Trophoblast cell (in vitro differentiated cells and primary cell): ENCODE measurements around the gene CFAP97D1. TPM values are rescaled to one million over a fixed set of nuclear protein-coding genes. Genes with fewer than 3 reads are reported as not detected.
A peak's percentile ranks its signal among the peaks of the same experiment; 100 is the strongest.

Experiments
- DNase-seq, 2 donors: peaks; one replicate each; pipeline ENCODE4 v3.0.0-alpha.2; 2016
- H2AFZ ChIP-seq: 2 replicates; pipeline ENCODE4 v1.6.1; 2013; ENCODE audit warnings: low read length, moderate library complexity, mild to moderate bottlenecking; ENCODE audit not compliant: insufficient read depth, poor library complexity
- H2AK5ac ChIP-seq: 2 replicates; pipeline ENCODE4 v1.6.1; 2013; ENCODE audit warnings: mild to moderate bottlenecking, low read length
- H2BK120ac ChIP-seq: 2 replicates; pipeline ENCODE4 v1.6.1; 2013; ENCODE audit warnings: low read length, mild to moderate bottlenecking, moderate library complexity; ENCODE audit not compliant: insufficient read depth, poor library complexity
- H2BK12ac ChIP-seq: 2 replicates; pipeline ENCODE4 v1.6.1; 2013; ENCODE audit warnings: mild to moderate bottlenecking, low read length, moderate library complexity
- H2BK5ac ChIP-seq: 2 replicates; pipeline ENCODE4 v1.6.1; 2013; ENCODE audit warnings: low read length, low read depth, moderate library complexity, mild to moderate bottlenecking; ENCODE audit not compliant: poor library complexity
- H3K14ac ChIP-seq: 2 replicates; pipeline ENCODE4 v1.6.1; 2013; ENCODE audit warnings: mild to moderate bottlenecking, low read length
- H3K18ac ChIP-seq: 2 replicates; pipeline ENCODE4 v1.6.1; 2013; ENCODE audit warnings: mild to moderate bottlenecking, low read length
- H3K23ac ChIP-seq: 2 replicates; pipeline ENCODE4 v1.6.1; 2013; ENCODE audit warnings: low read length
- H3K27ac ChIP-seq: 2 replicates; pipeline ENCODE4 v1.5.1; 2013; ENCODE audit warnings: low read depth, mild to moderate bottlenecking, inconsistent platforms, low read length, moderate library complexity
- H3K27me3 ChIP-seq: 2 replicates; pipeline ENCODE4 v1.6.1; 2013; ENCODE audit warnings: inconsistent platforms, mild to moderate bottlenecking, low read length, moderate library complexity; ENCODE audit not compliant: insufficient read depth
- H3K36me3 ChIP-seq, 2 experiments: 1 replicate in 1 of 2; 2 replicates in 1 of 2; pipeline ENCODE4 v1.6.1; 2013; ENCODE audit warnings: low read length in 2 of 2, mild to moderate bottlenecking in 2 of 2, moderate library complexity in 1 of 2; ENCODE audit not compliant: insufficient read depth in 2 of 2, control insufficient read depth in 1 of 2
- H3K4ac ChIP-seq: 2 replicates; pipeline ENCODE4 v1.6.1; 2013; ENCODE audit warnings: low read depth, mild to moderate bottlenecking, low read length, moderate library complexity
- H3K4me1 ChIP-seq, 2 experiments: 1 replicate in 1 of 2; 2 replicates in 1 of 2; pipeline ENCODE4 v1.6.1; 2013; ENCODE audit warnings: low read length in 2 of 2, mild to moderate bottlenecking in 2 of 2, moderate library complexity in 1 of 2; ENCODE audit not compliant: insufficient read depth in 2 of 2, control insufficient read depth in 1 of 2
- H3K4me2 ChIP-seq: 2 replicates; pipeline ENCODE4 v1.6.1; 2013; ENCODE audit warnings: inconsistent platforms, mild to moderate bottlenecking, low read length, moderate library complexity
- H3K4me3 ChIP-seq: 2 replicates; pipeline ENCODE4 v1.5.1; 2013; ENCODE audit warnings: mild to moderate bottlenecking, low read depth, low read length, inconsistent platforms
- H3K79me1 ChIP-seq: one replicate; pipeline ENCODE4 v1.6.1; 2013; ENCODE audit warnings: low read length
- H3K79me2 ChIP-seq: 2 replicates; pipeline ENCODE4 v1.6.1; 2013; ENCODE audit warnings: low read length, mild to moderate bottlenecking; ENCODE audit not compliant: control insufficient read depth, insufficient read depth, poor library complexity
- H3K9ac ChIP-seq: 2 replicates; pipeline ENCODE4 v1.6.1; 2013; ENCODE audit warnings: mild to moderate bottlenecking, low read length
- H3K9me3 ChIP-seq: 2 replicates; pipeline ENCODE4 v1.6.1; 2013; ENCODE audit warnings: low read depth, mild to moderate bottlenecking, control low read depth, inconsistent platforms, low read length; ENCODE audit not compliant: insufficient read depth
- H4K12ac ChIP-seq: 2 replicates; pipeline ENCODE4 v1.6.1; 2013; ENCODE audit warnings: low read depth, mild to moderate bottlenecking, low read length, moderate library complexity
- H4K8ac ChIP-seq: 2 replicates; pipeline ENCODE4 v1.6.1; 2013; ENCODE audit warnings: low read depth, mild to moderate bottlenecking, low read length, moderate library complexity
- H4K91ac ChIP-seq: one replicate; pipeline ENCODE4 v1.6.1; 2013; ENCODE audit warnings: low read depth, mild to moderate bottlenecking, low read length, moderate library complexity
- WGBS: extraction: QIAGEN DNeasy Blood & Tissue Kit; methylation state at CpG from one replicate; pipeline ENCODE4 v1.1.7; 2013; ENCODE audit warnings: missing lambda C conversion rate; ENCODE audit not compliant: insufficient read length, insufficient coverage; ENCODE audit errors: extremely low coverage; 5-methylcytosine and 5-hydroxymethylcytosine counted together
- polyA plus RNA-seq: library from polyadenylated mRNA; stranded (reverse); fragments of 200-250 nt; gene quantifications from 2 replicates; pipeline ENCODE4 v1.2.3, GENCODE V29; 2013

CFAP97D1 gene
- polyA plus RNA-seq, result 0.03 and 0.05 TPM in 2 replicates

- Histone ChIP-seq H2AK5ac (no peak within 1 kb of the TSS), H4K8ac (peak within 1 kb of the TSS; percentile 77), H3K79me2 (peaks cover 11% of the 10 kb centered on the region), H3K9ac (no peak within 1 kb of the TSS), H3K36me3 (peaks cover 8 to 15% of the 10 kb centered on the region in 2 experiments), H2BK5ac (no peak within 1 kb of the TSS), H3K14ac (no peak within 1 kb of the TSS), H2BK120ac (peak within 1 kb of the TSS; percentile 40), H4K12ac (peak within 1 kb of the TSS; percentile 43), H2AFZ (peak within 1 kb of the TSS; percentile 74), H3K4ac (no peak within 1 kb of the TSS), H3K27me3 (no peaks in the 10 kb centered on the region), H3K27ac (no peak within 1 kb of the TSS), H3K79me1 (peaks cover 16% of the 10 kb centered on the region), H3K4me3 (peak within 1 kb of the TSS; percentile 86), H3K9me3 (no peaks in the 10 kb centered on the region), H3K4me1 (peaks cover 4 to 6% of the 10 kb centered on the region in 2 experiments), H3K4me2 (peak within 1 kb of the TSS; percentile 92), H4K91ac (peak within 1 kb of the TSS; percentile 59), H3K18ac (no peak within 1 kb of the TSS), H3K23ac (no peak within 1 kb of the TSS), H2BK12ac (no peak within 1 kb of the TSS)
- no peak for DNase-seq
- WGBS, result no CpG with 5 or more reads among the region's 7 CpGs
Measured at GRCh38 chr17:43780135-43780534, at the start of gene CFAP97D1. Gene CFAP97D1, plus strand, starts transcription at chr17:43780435. Its CDS starts 28 bp downstream, at chr17:43780463.

- Histone ChIP-seq H3K4me2 (no peak overlapping the region), H3K4ac (no peak overlapping the region), H3K9me3 (no peaks in the 10 kb centered on the region), H3K27ac (no peak overlapping the region), H3K18ac (no peak overlapping the region), H3K27me3 (no peaks in the 10 kb centered on the region), H3K79me1 (no peaks in the 10 kb centered on the region), H2AFZ (no peak overlapping the region), H3K79me2 (no peaks in the 10 kb centered on the region), H3K4me1 (no peaks in the 10 kb centered on the region), H2AK5ac (no peak overlapping the region), H2BK12ac (no peak overlapping the region), H3K9ac (no peak overlapping the region), H3K36me3 (no peaks in the 10 kb centered on the region), H2BK120ac (no peak overlapping the region), H4K8ac (no peak overlapping the region), H3K23ac (no peak overlapping the region), H2BK5ac (no peak overlapping the region), H4K91ac (no peak overlapping the region), H4K12ac (no peak overlapping the region), H3K4me3 (no peak overlapping the region), H3K14ac (no peak overlapping the region)
- peak in 1 of 2 donors; percentile 23 for DNase-seq
- no CpG with 5 or more reads among the region's 2 CpGs for WGBS
Measured at GRCh38 chr17:43732958-43733357, 47.3 kb upstream of the CFAP97D1 start.

- no peak overlapping the region for H3K4me2 ChIP-seq
- H3K36me3 ChIP-seq, result no peaks in the 10 kb centered on the region
- no peak overlapping the region for H4K8ac ChIP-seq
- H3K9me3 ChIP-seq, result no peaks in the 10 kb centered on the region
- H2AFZ ChIP-seq, result no peak overlapping the region
- no peak overlapping the region for H4K91ac ChIP-seq
- H3K4me1 ChIP-seq, result no peaks in the 10 kb centered on the region
- no peak overlapping the region for H2AK5ac ChIP-seq
- no peaks in the 10 kb centered on the region for H3K27me3 ChIP-seq
- H4K12ac ChIP-seq, result no peak overlapping the region
- H3K79me2 ChIP-seq, result no peaks in the 10 kb centered on the region
- H2BK12ac ChIP-seq, result no peak overlapping the region
- no peak overlapping the region for H3K4ac ChIP-seq
- H2BK120ac ChIP-seq, result no peak overlapping the region
- no peak overlapping the region for H3K9ac ChIP-seq
- no peak for DNase-seq
- no peak overlapping the region for H3K27ac ChIP-seq
- H2BK5ac ChIP-seq, result no peak overlapping the region
- H3K14ac ChIP-seq, result no peak overlapping the region
- no peak overlapping the region for H3K4me3 ChIP-seq
- H3K23ac ChIP-seq, result no peak overlapping the region
- WGBS, result no CpG with 5 or more reads among the region's 1 CpG
- H3K79me1 ChIP-seq, result no peaks in the 10 kb centered on the region
- H3K18ac ChIP-seq, result no peak overlapping the region
Measured at GRCh38 chr17:43733956-43734355, 46.3 kb upstream of the CFAP97D1 start.

- H4K8ac ChIP-seq, result no peak overlapping the region
- H3K79me2 ChIP-seq, result no peaks in the 10 kb centered on the region
- no peak overlapping the region for H3K14ac ChIP-seq
- no peak overlapping the region for H2BK12ac ChIP-seq
- no CpG with 5 or more reads among the region's 5 CpGs for WGBS
- H3K23ac ChIP-seq, result no peak overlapping the region
- H4K91ac ChIP-seq, result no peak overlapping the region
- H3K9ac ChIP-seq, result no peak overlapping the region
- no peak overlapping the region for H3K4ac ChIP-seq
- H2BK5ac ChIP-seq, result no peak overlapping the region
- H3K4me1 ChIP-seq, result no peaks in the 10 kb centered on the region
- H3K4me2 ChIP-seq, result no peak overlapping the region
- no peak overlapping the region for H2AK5ac ChIP-seq
- no peaks in the 10 kb centered on the region for H3K9me3 ChIP-seq
- no peaks in the 10 kb centered on the region for H3K79me1 ChIP-seq
- no peak overlapping the region for H3K18ac ChIP-seq
- no peak overlapping the region for H2AFZ ChIP-seq
- no peaks in the 10 kb centered on the region for H3K36me3 ChIP-seq
- no peaks in the 10 kb centered on the region for H3K27me3 ChIP-seq
- H2BK120ac ChIP-seq, result no peak overlapping the region
- H3K4me3 ChIP-seq, result no peak overlapping the region
- H4K12ac ChIP-seq, result no peak overlapping the region
- DNase-seq, result no peak
- H3K27ac ChIP-seq, result no peak overlapping the region
Measured at GRCh38 chr17:43734376-43734775, 45.9 kb upstream of the CFAP97D1 start.
